ENCODE results near the gene AIP.

AIP gene

GRCh38 chr11:67482827-67483798 lies at the start of gene AIP:
TSS of gene AIP (plus strand) at chr11:67483026. CDS start at chr11:67483159, 133 bp downstream.
- in situ Hi-C loops (cut with MboI; ENCODE audit: low sequenced_read_pairs), result no loop called here

GRCh38 chr11:67433536-67434394 lies 49.1 kb upstream of the AIP start:
- in situ Hi-C loops (cut with MboI; ENCODE audit: low sequenced_read_pairs), result no loop called here

DNA sequence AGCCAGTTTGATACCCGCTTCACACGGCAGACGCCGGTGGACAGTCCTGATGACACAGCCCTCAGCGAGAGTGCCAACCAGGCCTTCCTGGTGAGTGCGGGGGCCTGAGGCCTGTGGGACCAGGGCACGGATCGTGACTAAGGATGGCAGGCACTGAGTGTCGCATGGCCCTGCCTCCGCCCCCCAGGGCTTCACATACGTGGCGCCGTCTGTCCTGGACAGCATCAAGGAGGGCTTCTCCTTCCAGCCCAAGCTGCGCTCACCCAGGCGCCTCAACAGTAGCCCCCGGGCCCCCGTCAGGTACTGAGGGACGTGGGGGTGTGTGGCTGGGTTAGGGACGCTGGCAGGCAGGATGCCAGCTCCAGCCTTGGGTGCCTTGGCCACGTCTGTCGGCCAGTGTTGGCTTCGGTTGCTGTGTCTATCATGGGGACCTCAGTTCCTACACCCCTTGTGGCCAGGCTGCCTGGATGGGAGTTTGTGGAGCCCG lies 48.4 kb upstream of the AIP start:
- in situ Hi-C loops (cut with MboI; ENCODE audit: low sequenced_read_pairs), result no loop called here

GRCh38 chr11:67435031-67435726 lies 47.6 kb upstream of the AIP start:
- in situ Hi-C loops (cut with MboI; ENCODE audit: low sequenced_read_pairs), result no loop called here

DNA sequence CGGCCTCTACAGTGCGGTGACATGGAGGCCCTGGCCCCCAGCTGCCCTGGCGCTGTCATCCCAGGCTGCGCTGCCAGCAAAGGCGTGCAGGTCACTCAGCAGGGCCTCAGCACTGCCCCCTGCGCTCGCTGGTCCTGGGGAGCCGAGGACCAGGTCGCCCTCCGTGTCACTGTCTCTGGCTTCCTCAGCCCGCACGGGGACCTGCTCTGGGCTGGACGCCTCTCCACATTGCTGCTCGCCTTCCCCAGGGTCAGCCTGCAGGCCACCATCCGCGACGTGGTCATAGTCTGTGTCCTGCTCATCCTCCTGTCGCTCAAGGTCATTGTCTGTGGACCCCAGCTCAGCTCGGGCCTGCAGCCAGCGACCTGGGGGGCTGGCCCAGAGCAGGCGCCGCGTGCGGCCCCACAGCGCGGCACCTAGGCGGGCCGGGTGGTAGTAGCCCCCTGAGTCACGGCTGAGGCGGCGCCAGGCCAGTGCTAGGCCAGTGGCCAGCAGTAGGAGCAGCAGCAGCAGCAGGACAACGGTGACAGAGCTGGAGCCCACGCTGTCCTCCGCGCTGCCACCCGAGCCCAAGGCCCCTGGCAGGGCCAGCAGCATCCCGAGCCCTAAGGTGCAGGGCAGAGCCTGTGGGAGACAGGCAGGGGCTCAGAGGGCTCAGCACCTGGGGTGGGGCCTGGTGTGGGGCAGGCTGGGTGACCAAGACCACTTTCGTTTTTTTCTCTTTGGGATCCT lies 46.9 kb upstream of the AIP start:
- in situ Hi-C loops (cut with MboI; ENCODE audit: low sequenced_read_pairs), result no loop called here

DNA sequence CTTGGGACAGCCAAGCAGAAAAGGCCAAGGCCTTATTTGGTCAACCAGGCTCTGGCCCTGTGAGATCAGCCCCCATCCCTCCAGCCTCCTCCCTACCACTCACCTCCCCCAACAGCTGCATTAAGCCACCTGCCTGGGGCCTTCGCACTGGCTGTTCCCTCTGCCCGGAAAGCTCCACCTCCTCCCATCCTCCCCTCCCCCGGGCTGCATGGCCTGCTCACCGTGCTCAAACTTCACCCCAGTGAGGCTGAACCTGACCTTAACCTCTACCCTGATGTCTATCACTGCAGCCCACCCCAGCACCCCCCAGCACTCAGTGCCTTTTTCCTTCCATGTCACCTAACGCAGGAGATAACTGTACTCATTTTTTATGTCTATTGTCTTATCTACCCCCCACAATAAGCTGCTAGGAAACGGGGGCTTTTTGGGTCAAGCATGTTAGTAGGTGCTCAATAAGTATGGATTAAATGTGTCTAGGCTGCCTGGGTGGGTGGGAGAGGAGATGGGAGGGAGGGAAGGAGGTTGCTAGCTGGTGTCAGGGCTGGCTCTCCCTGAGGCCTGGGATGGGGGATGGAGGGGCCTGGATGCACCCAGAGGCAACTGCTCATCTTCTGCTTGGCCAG lies 46.3 kb upstream of the AIP start:
- in situ Hi-C loops (cut with MboI; ENCODE audit: low sequenced_read_pairs), result no loop called here

GRCh38 chr11:67437082-67437808 lies 45.6 kb upstream of the AIP start, which contains the start of gene PTPRCAP:
TSS of gene PTPRCAP (minus strand) at chr11:67437682. CDS start at chr11:67437619, 63 bp downstream.
- in situ Hi-C loops (cut with MboI; ENCODE audit: low sequenced_read_pairs), result no loop called here

DNA sequence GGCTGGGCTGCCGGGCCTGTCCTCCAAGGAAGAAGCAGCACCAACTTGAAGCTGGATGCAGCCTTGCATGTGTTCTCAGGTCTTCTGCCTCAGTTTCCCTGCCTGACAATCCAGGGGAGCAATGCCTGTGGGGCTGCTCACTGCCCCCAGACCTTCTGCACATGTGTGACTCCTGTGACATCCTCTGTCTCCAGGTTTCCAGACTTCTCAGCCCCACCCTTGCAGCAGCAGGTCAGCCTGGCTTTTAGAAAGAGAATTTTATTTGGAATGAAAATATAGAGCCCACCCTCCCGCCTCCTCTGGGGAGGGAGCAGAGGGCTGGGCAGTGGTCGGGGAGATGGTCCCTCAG lies 45.0 kb upstream of the AIP start:
- in situ Hi-C loops (cut with MboI; ENCODE audit: low sequenced_read_pairs), result no loop called here

- in situ Hi-C loops (cut with MboI; ENCODE audit: low sequenced_read_pairs), result no loop called here
Observed at GRCh38 chr11:67438158-67438902, 44.5 kb upstream of the AIP start.

- in situ Hi-C loops (cut with MboI; ENCODE audit: low sequenced_read_pairs), result no loop called here
Observed at GRCh38 chr11:67439321-67440228, 43.3 kb upstream of the AIP start.

DNA sequence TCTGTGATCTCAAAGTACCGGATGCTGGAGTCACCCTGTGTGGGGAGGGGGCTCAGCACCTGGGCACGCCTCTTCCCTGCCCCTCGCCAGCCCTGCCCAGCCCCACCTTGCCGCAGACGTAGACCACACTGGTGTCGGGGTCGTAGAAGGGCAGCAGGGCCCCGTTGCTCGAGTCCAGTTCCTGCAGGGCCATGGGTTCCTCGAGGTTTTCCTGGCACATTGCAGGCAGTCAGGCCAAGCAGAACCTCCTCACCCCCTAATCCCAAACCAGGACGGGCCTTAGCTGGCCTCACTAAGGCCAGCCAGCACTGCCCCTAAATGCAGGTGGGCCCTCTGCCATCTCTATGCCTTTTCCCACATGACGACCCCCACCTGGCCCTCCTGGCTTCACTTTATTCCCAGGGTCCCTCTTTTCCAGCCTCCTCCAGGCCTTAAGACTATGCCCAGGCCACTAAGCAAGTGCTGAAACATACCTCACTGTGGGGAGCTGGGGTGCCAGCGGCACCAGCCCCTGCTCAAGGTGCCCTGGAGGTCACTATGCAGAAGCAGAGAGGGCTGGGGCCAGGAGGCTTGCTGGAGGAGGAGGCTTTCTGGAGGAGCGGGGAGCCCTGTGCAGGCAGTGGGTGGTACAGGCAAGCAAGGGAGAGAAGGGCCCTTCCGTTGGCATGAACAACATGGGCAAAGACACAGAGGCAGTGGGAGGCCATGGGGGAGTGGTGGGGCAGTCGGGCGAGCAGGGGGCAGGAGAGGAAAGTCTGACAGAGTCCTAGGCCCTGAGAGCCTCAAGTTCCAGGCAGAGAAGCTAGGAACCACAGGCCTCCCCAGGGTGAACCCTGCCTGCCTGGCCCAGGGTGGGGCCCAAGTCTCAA lies 42.4 kb upstream of the AIP start:
- in situ Hi-C loops (cut with MboI; ENCODE audit: low sequenced_read_pairs), result no loop called here

- in situ Hi-C loops (cut with MboI; ENCODE audit: low sequenced_read_pairs), result no loop called here
Observed at GRCh38 chr11:67441098-67441563, 41.7 kb upstream of the AIP start.

DNA sequence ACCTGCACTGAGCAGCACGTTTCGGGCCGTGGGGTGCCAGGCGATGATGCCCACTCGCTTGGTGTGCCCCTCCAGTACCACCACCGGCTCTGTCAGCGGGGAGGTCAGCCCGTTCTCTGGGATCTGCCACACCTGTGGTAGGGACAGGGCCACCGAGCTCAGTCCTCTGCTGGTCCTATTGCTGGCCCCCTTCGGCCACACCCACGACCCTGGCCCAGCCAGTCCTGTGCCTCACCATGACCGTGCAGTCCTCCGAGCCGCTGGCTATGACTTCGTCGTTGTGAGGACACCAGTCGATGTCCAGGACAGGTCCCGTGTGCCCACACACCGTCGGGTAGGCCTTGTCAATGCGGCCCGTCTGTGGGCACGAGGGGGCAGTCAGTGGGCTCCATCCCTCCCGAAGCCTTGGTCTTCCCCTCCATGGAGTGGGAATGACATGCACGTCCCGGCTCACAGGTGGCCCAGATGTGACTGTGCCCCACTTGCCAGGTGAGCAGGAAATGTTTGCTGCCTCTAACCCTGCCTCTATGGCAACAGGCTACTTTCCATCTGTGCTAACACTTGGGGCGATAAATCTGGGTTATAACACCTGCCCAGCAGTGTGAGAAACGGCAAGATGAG lies 41.0 kb upstream of the AIP start:
- in situ Hi-C loops (cut with MboI; ENCODE audit: low sequenced_read_pairs), result no loop called here

DNA sequence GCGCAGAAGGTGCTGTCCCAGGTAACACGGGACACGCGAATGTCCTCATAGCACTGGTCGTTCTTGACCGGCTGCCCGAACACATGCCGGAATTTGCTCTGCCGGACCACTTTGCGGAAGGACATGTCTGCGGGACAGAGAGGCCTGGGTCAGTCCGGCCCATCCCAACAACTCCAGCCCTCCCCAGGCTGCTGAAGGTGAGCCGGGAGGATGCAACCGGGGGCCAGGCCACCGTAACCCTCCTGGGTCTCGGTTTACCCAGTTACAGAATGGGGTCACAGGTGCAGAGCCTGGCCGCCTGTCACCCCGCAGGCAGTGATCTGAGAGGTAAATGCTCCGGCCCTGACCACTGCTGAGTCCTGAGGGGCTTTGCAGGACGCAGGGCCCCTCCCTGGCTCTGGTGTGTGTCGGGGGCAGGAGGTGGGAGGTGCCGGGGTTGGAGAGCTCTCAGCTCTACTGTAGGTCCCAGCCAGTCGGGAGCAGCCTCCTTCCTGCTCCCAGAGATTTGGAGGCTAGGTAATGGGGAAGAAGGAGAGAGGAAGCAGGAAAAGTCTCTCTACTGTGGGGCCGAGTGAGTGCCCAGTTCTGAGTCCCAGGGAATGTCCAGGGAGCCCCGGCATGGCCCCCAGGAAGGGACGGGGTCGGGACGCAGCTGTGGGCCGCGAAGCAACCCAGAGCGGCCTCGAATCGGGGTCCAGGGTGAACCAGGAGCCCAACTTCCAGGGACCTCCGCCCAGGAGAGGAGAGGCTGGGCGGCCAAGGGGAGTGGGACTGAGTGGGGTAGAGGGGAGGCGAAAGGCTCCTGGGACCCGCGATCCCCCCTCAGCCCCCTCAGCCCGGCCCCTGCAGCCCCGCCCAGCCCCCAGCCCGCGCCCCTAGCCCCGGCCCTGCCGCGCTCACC lies 40.1 kb upstream of the AIP start:
- in situ Hi-C loops (cut with MboI; ENCODE audit: low sequenced_read_pairs), result no loop called here

DNA sequence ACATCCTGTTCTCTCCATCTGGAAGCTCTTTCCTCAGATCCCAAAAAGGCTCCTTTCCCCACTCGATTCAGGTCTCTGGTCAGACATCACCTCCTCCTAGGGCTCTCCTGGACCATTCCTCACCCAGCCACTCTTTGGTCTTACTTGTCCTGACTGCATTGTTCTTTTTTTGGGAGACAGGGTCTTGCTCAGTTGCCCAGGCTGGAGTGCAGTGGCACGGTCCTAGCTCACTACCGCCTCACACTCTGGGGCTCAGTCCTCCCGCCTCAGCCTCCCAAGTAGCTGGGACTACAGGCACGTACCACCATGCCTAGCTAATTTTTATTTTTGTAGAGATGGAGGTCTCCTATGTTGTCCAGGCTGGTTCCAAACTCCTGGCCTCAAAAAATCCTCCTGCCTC lies 37.3 kb upstream of the AIP start:
- in situ Hi-C loops (cut with MboI; ENCODE audit: low sequenced_read_pairs), result no loop called here
